NT2/D1 (cell line): ENCODE data around the gene TINCR.

Experiments used
- SUZ12 ChIP-seq: IDR thresholded peaks from 2 replicates; pipeline ENCODE4 v1.6.1; 2011; ENCODE audit not compliant: insufficient read length, insufficient read depth; ENCODE audit errors: extremely low read depth
- YY1 ChIP-seq: IDR thresholded peaks from 2 replicates; pipeline ENCODE4 v1.6.1; 2011; ENCODE audit not compliant: insufficient read length, insufficient read depth
- ZNF274 ChIP-seq: IDR thresholded peaks from 2 replicates; pipeline ENCODE4 v1.6.1; 2011; ENCODE audit warnings: mild to moderate bottlenecking, low read depth, low read length

- TF ChIP-seq SUZ12 (no peak), YY1 (no peak), ZNF274 (no peak)
These were observed 52.0 kb downstream of the TINCR start for GRCh38 chr19:5515737-5516136.
